Ishikawa (cell line): Measurements from ENCODE around the gene MAN2C1.

Experiments used
- CEBPB ChIP-seq: IDR thresholded peaks from 2 replicates; pipeline ENCODE4 v1.6.1; 2012
- CREB1 ChIP-seq: IDR thresholded peaks from 2 replicates; pipeline ENCODE4 v1.6.1; 2012; ENCODE audit warnings: low read depth
- EGR1 ChIP-seq: IDR thresholded peaks from 2 replicates; pipeline ENCODE4 v1.6.1; 2012
- EP300 ChIP-seq: IDR thresholded peaks from 2 replicates; pipeline ENCODE4 v1.6.1; 2012; ENCODE audit warnings: borderline replicate concordance
- FOXM1 ChIP-seq: IDR thresholded peaks from 2 replicates; pipeline ENCODE4 v1.6.1; 2012; ENCODE audit warnings: low read depth, borderline replicate concordance
- MAX ChIP-seq: IDR thresholded peaks from 2 replicates; pipeline ENCODE4 v1.6.1; 2012
- NFIC ChIP-seq: IDR thresholded peaks from 2 replicates; pipeline ENCODE4 v1.6.1; 2012
- RAD21 ChIP-seq: IDR thresholded peaks from 2 replicates; pipeline ENCODE4 v1.6.1; 2012; ENCODE audit warnings: low read depth
- REST ChIP-seq: IDR thresholded peaks from 2 replicates; pipeline ENCODE4 v1.6.1; 2012; ENCODE audit warnings: low read depth, mild to moderate bottlenecking
- TAF1 ChIP-seq: IDR thresholded peaks from 2 replicates; pipeline ENCODE4 v1.6.1; 2012; ENCODE audit warnings: low read depth, mild to moderate bottlenecking
- TCF12 ChIP-seq: IDR thresholded peaks from 2 replicates; pipeline ENCODE4 v1.6.1; 2012; ENCODE audit warnings: low read depth
- TEAD4 ChIP-seq: IDR thresholded peaks from 2 replicates; pipeline ENCODE4 v1.6.1; 2012
- USF1 ChIP-seq: IDR thresholded peaks from 2 replicates; pipeline ENCODE4 v1.6.1; 2012
- YY1 ChIP-seq: IDR thresholded peaks from 2 replicates; pipeline ENCODE4 v1.6.1; 2012; ENCODE audit warnings: low read depth
- ZBTB7A ChIP-seq: IDR thresholded peaks from 2 replicates; pipeline ENCODE4 v1.6.1; 2012; ENCODE audit warnings: low read depth

The MAN2C1 gene

GRCh38 chr15:75367406-75367912 is 948 bp downstream of the MAN2C1 start:
- TF ChIP-seq USF1 (0 out of 2 replicates have a peak, but pooled peaks have one; percentile 31), REST (no peak; the same call in 1 of the 2 replicates), MAX (peak; percentile 81; the same call in 1 of the 2 replicates), YY1 (no peak; the same call in 1 of the 2 replicates), RAD21 (no peak)

- no peak for TF ChIP-seq NFIC
These were observed 1.4 kb downstream of the MAN2C1 start for GRCh38 chr15:75367006-75367405.

- TF ChIP-seq ZBTB7A = no peak
- no peak for TF ChIP-seq TAF1
- TF ChIP-seq YY1 = no peak
- TF ChIP-seq CEBPB = no peak
- TF ChIP-seq TEAD4 = no peak
- TF ChIP-seq USF1 = no peak
- no peak for TF ChIP-seq RAD21
- TF ChIP-seq FOXM1 = no peak
- no peak for TF ChIP-seq REST
- no peak for TF ChIP-seq NFIC
These were observed 2.2 kb downstream of the MAN2C1 start for GRCh38 chr15:75366163-75366562.

- no peak for TF ChIP-seq TAF1
- no peak for TF ChIP-seq MAX
- no peak for TF ChIP-seq CEBPB
- no peak for TF ChIP-seq FOXM1
- no peak for TF ChIP-seq CREB1
- no peak for TF ChIP-seq EP300
- TF ChIP-seq EGR1 = no peak
- no peak for TF ChIP-seq RAD21
- no peak for TF ChIP-seq USF1
- TF ChIP-seq ZBTB7A = no peak
- TF ChIP-seq TEAD4 = no peak
- TF ChIP-seq YY1 = no peak
- no peak for TF ChIP-seq NFIC
- TF ChIP-seq TCF12 = no peak
- TF ChIP-seq REST = no peak
These were observed 3.5 kb downstream of the MAN2C1 start for GRCh38 chr15:75364881-75365280.

GRCh38 chr15:75363786-75364185 is 4.6 kb downstream of the MAN2C1 start:
- TF ChIP-seq NFIC = no peak
